Measurements from ENCODE around the gene SLC6A2. TPM values are rescaled to one million over a fixed set of nuclear protein-coding genes. Genes with fewer than 3 reads are reported as not detected.

SLC6A2 gene
- total RNA-seq, 1 donor from 2014 or later = not detected

- Histone ChIP-seq H3K36me3 (ENCODE audit: control insufficient read depth, insufficient read depth, low read length) (no peaks in the 10 kb centered on the region), H3K4me3 (ENCODE audit: low read depth, low read length) (no peak overlapping the region), H3K27me3 (ENCODE audit: control insufficient read depth, insufficient read depth, low read length) (peaks cover 15% of the 10 kb centered on the region)
- no peak for DNase-seq (ENCODE audit: low read depth)
- no peak for TF ChIP-seq CTCF (IDR thresholded peaks at IDR 0.05; ENCODE audit: insufficient read depth, low read length, poor library complexity, severe bottlenecking)
These were observed 5.0 kb downstream of the SLC6A2 start for GRCh38 chr16:55660828-55661227.

- no peak overlapping the region for H3K4me3 ChIP-seq (ENCODE audit: low read depth, low read length)
- peaks cover 4% of the 10 kb centered on the region for H3K27me3 ChIP-seq (ENCODE audit: control insufficient read depth, insufficient read depth, low read length)
- no peak for DNase-seq (ENCODE audit: low read depth)
- no peak for TF ChIP-seq CTCF (IDR thresholded peaks at IDR 0.05; ENCODE audit: insufficient read depth, low read length, poor library complexity, severe bottlenecking)
- H3K36me3 ChIP-seq (ENCODE audit: control insufficient read depth, insufficient read depth, low read length) = no peaks in the 10 kb centered on the region
These were observed 6.3 kb downstream of the SLC6A2 start for GRCh38 chr16:55661941-55662643.

GRCh38 chr16:55662644-55663031, 6.8 kb downstream of the SLC6A2 start:
- TF ChIP-seq CTCF (IDR thresholded peaks at IDR 0.05; ENCODE audit: insufficient read depth, low read length, poor library complexity, severe bottlenecking) = no peak

GRCh38 chr16:55663225-55663624, 7.4 kb downstream of the SLC6A2 start:
- no peak for TF ChIP-seq CTCF (IDR thresholded peaks at IDR 0.05; ENCODE audit: insufficient read depth, low read length, poor library complexity, severe bottlenecking)
- no peaks in the 10 kb centered on the region for H3K36me3 ChIP-seq (ENCODE audit: control insufficient read depth, insufficient read depth, low read length)
- DNase-seq (ENCODE audit: low read depth) = no peak
- no peak overlapping the region for H3K4me3 ChIP-seq (ENCODE audit: low read depth, low read length)
- peaks cover 2% of the 10 kb centered on the region for H3K27me3 ChIP-seq (ENCODE audit: control insufficient read depth, insufficient read depth, low read length)

More at GRCh38 chr16:55662644-55663031, 6.8 kb downstream of the SLC6A2 start:
- Histone ChIP-seq H3K36me3 (ENCODE audit: control insufficient read depth, insufficient read depth, low read length) (no peaks in the 10 kb centered on the region), H3K27me3 (ENCODE audit: control insufficient read depth, insufficient read depth, low read length) (peaks cover 2% of the 10 kb centered on the region), H3K4me3 (ENCODE audit: low read depth, low read length) (no peak overlapping the region)
- DNase-seq (ENCODE audit: low read depth) = no peak

GRCh38 chr16:55663765-55664677, 8.2 kb downstream of the SLC6A2 start:
- no peak for DNase-seq (ENCODE audit: low read depth)
- Histone ChIP-seq H3K4me3 (ENCODE audit: low read depth, low read length) (no peak overlapping the region), H3K36me3 (ENCODE audit: control insufficient read depth, insufficient read depth, low read length) (no peaks in the 10 kb centered on the region), H3K27me3 (ENCODE audit: control insufficient read depth, insufficient read depth, low read length) (peaks cover 2% of the 10 kb centered on the region)
- no peak for TF ChIP-seq CTCF (IDR thresholded peaks at IDR 0.05; ENCODE audit: insufficient read depth, low read length, poor library complexity, severe bottlenecking)

All from kidney epithelial cell (primary cell).